CD4-positive, alpha-beta T cell treated with Interleukin-21 for 1 hour (primary cell): ENCODE data around the gene GPR35.
"Not testable (repeated sequence)": the region's sequence is repeated elsewhere in the genome, so short reads cannot be mapped to it uniquely, and the experiment has no call there.

Experiments
- DNase-seq: peaks from one replicate; pipeline ENCODE4 v3.0.0-alpha.2; 2020

Gene GPR35

DNA sequence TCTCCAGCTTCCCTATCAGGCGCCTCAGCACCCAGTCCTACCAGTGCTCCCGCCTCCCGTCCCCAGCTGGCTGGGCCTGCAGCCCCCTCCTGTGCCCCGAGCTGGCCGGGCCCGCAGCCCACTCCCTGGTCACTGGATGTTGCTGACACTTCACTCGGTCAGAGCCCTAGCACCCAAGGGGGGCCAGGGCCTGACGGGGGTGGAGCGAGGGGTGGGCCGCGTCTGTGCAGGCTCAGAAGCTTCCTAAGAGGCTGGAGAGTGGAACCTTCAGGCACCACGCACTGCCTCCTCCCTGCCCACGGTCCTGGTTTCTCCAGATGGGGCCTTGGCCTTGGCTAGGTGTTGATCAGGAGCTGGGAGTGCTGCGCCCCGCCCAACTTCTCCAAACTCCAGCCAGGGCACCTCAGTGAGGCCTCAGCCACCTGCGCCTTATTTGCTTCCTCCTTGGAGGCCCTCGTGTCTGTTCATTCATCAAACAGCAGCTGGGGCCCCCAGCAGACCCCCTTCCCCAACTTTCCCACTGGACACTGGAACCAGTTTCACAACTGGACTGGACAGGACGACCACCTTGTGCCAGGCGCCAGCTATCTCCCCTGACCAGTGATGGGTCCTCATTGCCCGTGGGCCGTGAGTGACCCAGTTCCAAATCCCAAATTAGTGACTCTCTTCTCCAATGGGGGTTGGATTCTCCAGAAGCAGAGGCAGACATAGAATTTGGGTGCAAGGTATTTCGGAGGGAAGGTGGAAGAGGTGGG, 22.0 kb upstream of the GPR35 start:
- DNase-seq, result no peak

DNA sequence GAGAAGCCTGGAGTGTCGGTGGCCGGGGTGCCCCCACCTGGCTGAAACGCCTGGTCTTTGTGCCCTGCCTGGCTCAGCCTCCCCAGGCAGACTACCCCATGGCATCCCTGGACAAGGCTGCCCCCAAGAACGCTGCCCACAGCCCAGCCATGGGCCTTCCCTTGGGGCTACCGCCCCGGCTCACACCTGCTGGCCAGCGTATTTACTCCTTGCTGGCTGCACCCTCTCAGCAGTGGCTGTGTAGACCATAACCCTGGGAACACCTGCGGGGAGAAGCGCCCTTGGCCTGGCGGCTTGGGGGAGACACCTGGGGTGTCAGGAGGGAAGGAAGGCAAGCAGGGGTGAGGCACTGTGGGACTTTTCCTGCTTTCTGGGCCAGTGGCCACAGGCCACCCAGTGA, 21.4 kb upstream of the GPR35 start:
- no peak for DNase-seq

DNA sequence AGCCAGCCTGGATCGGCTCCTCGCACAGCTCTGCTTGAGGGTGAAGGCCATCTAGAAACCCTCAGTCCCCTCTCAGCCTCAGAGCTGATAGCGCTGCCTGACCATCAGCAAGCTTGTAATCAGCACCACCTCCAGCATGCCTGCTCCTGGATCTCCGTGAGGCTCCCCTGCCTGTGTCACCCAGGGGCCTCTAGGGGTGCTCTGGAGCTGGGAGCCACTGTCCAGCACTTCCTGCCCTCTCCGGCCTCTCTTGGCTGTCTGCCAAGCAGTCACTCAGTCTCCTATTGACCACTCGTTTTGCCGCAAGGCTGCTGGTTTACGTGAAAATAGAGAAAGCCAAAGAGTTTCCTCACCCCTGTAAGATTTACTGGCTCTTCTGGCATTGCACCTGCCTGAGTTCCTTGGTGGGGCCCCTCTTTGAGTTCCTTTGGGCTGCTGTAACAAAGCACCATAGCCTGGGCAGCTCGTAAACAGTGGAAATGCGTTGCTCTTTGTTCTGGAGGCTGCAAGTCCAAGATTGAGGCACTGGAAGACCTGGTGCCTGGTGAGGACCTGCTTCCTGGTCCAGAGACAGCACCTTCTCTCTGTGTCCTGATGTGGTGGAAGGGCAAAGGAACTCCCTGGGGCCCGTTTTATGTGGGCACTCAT, 20.9 kb upstream of the GPR35 start:
- no peak for DNase-seq

DNA sequence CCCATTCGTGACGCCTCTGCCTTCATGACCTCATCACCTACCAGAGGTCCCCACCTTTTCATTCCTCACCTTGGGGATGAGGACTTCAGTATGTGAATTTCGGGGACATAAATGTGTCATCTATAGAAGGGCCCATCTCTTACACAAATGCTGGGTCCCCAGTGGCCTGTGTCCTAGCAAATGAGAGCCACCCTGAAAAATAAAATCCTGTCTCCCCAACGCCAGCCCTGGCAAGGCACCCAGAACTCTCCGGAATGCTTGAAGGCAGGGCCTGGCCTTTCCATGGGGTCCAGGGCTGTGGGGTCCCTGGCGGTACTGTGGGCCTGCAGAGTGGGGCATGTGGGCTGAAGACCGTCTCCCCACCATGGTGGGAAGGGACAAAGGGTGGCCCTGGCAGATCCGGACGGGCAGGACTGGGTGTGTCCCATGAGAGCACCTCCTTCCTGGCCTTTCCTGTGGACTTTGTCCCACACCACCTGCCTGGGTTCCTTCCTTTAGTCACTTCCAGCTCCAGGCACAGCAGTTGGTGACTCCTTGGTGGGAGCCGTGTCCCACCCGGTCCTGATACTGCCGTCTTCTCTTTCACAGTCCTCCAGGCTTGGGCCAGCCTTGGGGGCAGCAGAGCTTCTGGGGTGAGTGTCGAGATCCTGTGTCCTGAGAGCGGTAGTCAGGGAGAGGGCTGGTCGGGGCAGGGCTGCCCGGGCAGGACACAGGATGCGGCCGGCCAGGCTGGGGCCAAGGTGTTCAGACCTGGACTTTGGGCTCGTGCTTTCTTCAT, 20.2 kb upstream of the GPR35 start:
- DNase-seq, result no peak

DNA sequence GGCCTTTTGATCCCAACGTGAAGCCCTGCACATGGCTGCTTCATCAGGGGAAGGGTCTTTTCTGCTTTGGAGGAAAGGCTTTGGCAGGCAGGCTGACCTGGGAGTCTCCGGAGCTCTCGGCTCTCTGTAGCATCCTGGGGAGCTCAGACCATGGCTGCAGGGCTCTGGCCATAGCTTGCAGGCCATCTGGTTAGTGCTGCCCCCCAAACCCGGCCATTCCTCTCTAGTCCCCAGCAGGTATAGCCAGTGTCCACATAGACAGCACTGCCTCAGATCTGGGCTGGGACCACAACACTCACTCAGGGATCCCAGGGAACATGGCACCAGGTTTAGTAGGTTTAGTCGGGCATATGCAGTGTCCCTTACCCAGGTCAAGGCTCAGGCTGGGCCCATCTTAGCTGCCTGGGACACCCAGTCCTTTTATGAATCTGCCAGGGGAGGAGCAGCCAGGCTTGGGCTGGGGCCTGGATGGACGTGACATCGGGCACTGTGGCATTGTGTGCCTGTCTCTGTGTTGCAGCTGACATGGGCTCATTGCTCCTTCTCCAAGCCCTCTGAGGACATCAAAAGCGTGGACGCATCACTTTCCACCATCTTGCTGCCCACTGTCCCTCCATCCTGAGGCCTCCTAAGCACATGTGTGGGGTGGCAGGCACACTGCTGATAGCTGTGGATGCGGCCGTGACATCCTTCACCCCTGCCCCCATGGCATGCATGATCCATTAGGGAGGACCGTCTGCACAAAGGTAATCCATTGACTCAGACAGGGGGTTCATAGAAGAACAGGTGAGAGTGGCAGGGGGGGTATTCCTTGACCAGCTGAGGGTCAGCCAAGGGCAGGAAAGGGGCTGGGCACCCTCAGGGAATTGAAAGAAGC, 19.2 kb upstream of the GPR35 start:
- no peak for DNase-seq

DNA sequence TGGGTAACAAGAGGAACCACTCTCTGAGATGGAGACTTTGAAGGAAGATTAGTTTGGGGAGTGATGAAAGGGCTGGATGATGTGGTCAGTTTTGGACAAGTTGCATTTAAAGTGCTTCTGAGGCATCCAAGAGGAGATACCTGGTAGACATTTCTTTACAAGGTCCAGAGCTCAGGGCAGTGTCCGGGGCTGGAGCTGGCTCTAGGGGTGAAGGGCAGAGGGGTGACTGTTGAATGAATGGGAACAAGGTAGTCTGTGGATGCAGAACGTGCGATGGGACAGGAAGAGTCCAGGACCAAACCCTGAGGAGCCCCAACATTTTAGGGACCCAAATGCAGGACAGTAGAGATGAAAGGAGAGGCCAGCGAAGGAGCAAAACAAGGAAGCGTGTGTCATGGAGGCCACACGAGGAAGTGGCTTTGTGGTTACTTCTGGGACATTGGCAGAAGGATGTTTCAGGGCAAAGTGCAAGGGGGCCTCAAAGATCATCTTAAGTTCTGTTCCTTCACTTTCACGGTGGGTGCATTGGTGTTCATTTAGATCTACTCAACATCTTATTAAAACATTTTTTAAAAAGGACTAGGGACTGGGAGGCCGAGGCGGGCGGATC, 13.6 kb upstream of the GPR35 start:
- no peak for DNase-seq

DNA sequence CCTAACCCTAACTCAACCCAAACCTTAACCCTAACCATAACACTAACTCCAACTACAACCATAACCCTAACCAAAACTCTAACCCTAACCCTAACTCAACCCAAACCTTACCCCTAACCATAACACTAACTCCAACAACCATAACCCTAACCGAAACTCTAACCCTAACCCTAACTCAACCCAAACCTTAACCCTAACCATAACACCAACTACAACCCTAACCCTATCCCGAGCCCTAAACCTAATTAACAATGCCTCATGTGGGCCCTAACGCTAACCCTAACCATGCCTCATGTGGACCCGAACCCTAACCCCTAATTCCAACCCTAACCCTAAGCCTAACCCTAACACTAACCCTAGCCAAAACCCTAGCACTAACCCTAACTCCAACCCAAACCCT, 11.5 kb upstream of the GPR35 start:
- DNase-seq, result no peak

DNA sequence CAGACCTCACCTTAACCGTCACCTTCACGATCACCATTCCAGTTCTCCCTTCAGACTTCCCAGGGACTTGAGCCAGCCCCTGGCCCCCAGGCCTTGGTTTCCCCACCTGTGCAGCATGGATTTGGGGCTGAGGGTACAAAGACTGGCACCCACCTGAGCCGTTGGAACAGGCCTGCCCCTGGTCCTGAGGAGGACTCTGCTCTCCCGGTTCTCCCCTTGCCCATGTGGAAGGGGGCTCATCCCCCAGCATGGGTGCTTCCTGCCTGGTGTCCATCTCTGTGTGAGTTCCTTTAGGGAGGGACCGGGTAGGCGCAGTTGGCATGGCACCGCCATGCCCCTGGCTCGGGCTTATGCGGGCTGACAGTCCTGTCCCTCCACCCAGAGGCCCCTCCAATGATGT, 10.9 kb upstream of the GPR35 start:
- no peak for DNase-seq

DNA sequence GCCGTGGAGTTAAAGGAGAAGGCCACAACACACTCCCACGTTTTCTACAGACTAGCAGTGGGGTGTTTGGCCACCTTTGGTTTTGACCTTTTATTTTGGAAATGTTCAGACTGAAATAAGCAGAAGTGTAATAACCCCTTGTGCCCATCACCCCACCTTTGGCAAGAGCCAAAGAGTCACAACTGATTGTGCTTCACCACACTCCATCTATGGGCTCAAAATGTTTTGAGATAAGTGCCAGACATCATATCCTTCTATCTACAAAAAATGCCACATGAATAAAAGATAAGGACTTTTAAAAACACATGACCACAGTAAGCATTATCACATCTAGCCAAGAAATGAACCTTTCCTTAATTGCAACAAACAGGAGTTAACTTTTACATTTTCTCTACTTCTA, 9.9 kb upstream of the GPR35 start:
- no peak for DNase-seq

DNA sequence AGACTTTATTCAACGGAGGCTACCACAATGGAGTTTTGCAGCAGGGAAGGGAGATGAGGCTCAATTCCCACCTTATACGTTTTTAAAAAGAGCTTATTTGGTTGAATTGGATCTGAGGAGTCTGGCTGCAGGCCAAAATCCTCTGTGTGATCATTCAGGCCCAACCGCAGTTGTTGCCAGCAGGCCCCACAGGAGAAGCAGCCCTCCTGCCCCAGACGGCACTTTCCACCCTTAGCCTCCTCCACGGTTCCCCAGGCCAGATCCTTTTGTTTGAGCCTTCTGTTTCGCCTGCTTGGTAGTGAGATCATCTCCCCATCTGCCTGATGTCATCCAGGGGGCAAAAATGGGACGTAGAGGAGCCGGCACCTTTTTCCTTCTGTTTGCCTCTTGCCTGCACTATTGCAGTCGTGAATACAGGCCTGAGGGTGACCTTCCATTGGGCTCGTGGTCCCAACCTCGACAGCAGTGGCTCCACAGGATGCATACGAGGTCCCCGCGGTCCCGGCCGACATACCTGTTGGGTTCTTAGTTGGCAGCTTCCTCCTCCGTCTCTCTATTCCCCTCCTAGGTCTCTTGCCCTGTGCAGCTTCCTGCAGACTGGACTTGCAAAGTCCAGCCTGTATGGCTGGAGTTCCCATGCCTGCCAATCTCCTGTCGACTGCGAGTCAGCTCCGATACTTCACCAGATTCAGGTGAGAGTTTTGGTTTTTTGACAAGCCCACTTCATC, 9.3 kb upstream of the GPR35 start:
- DNase-seq, result no peak

DNA sequence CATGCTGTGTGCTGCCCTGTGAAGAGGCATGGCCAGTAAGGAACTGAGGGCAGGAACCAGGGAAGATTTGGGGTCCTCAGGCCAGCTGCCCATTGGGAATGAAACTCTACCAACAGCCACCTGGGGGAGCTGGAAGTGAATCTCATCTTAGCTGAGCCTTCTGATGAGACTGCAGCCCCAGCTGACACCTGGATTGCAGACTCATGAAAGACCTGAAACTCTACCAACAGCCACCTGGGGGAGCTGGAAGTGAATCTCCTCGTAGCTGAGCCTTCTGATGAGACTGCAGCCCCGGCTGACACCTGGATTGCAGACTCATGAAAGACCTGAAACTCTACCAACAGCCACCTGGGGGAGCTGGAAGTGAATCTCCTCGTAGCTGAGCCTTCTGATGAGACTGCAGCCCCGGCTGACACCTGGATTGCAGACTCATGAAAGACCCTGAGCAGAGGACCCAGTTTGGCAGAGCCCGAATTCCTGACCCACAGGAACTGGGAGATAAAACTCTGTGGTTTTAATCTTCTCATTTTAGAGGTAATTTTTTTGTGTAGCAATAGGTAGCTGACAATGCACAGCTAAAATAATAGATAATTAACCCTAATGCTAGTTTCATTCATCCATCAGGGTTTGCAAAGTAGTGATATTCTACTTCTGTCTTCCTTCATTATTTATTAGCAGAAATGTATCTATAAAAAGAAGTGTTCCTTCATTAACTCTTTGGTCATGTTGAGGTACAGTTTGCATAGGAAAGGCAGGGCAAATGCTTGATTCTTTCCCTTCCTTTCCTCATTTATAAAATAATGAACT, 8.2 kb upstream of the GPR35 start:
- DNase-seq, result not testable (repeated sequence)

DNA sequence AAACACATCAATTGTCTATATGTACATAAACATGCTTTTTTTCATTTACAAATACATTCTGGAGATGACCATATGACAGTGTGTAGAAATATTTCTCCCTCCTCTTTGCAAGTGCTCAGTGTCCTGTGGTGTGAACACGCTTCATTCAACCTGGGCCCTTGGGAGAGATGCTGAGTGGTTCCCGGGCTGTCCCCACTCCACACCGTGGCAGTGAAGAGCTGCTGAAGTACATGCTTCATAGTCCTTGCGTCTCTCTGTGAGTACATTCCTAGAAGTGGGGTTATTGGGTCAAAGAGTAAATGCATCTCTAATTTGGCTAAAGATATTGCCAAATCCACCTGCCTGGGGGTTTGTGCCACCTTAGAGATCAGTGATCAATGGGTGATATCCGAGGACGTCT, 6.5 kb upstream of the GPR35 start:
- DNase-seq, result no peak

DNA sequence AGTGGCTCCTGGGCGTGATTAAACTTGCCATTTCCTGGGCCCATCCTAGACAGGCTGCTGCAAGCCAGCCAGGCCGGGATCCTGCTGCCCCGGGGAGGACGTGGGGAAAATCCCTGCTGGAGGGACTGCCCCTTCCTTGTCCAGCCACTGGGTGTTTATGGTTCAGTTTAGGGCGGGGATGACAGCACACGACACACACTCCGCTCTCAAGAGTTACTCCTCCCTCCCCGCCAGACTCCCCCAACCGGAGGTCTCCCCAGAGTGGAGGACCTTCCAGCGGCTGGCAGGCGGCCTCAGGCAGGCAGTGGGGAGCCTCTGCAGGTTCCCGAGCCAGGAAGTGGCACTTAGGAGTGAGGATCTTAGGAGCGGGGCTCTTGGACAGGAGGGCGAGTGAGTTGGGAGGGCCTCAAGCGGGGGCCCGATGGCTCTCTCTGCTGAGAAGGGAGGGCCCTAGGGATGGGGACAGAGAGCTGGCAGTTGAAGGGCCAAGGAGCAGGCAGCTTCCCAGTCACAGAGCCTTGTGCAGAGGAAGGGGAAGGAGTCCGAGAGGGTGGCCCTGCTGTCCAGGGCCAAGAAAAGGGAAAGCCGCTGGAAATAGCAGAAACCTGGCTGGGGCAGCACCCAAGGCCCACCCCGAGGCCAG, 5.7 kb upstream of the GPR35 start:
- no peak for DNase-seq

DNA sequence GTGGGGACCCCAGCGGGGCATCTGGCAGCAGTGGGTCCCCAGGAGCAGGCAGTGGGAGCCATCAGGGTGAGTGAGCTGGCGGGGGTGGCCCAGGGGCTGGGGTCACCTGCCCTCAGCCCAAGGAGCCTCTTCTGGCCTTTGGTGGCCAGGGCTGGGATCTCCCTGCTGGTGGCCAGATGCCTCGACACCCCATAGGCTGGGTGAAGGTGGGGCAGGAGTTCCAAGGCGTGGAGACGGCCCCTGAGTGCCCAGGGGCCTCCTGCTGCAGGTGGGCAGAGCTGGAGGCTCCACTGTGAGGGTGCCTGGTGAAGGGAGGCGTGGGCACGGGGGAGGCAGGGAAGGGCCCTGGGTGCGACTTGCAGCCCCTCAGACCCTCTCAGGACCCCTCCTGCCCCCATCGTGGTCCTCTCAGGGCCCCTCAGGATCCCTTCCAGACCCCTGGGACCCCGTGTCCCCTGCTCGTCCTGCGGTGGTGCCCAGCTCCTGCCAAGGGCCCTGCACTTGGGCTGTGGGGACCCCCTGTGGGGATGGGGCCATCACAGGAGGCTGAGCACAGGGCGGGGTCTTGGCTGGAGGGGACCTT, 5.0 kb upstream of the GPR35 start:
- DNase-seq, result no peak

DNA sequence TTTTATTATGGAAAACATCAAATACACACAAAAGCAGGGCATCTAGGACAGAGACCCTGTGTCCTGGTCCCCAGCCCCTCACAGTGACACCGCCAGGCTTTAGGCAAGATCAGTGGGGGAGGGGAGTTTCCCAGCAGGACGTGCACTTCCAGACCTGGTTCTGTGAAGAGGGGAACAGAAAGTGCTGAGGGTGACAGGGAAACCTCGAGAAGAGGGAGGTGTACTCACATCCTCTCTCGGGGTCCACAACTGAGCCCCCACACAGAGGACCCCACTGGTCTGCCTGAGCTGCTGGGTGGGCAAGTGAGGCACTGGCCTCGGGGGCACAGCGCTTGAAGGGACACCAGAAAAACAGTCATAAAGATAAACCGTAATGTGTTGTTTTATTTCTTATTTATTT, 4.4 kb upstream of the GPR35 start:
- DNase-seq, result no peak

DNA sequence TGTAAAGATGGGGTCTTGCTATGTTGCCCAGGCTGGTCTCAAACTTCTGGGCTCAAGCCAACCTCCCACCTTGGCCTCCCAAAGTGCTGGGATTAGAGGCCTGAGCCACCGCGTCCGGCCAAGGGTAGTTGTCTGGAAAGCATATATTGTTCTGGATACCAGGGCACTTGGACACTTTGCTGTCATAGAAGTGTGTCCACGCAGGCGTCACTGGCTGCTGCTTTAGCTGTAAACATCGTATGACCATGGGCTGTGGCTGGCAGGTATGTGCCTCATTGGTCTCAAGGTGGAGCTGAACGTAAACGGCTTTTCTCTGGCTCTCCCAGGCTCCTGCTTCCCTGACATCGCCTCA, 3.2 kb upstream of the GPR35 start:
- no peak for DNase-seq

DNA sequence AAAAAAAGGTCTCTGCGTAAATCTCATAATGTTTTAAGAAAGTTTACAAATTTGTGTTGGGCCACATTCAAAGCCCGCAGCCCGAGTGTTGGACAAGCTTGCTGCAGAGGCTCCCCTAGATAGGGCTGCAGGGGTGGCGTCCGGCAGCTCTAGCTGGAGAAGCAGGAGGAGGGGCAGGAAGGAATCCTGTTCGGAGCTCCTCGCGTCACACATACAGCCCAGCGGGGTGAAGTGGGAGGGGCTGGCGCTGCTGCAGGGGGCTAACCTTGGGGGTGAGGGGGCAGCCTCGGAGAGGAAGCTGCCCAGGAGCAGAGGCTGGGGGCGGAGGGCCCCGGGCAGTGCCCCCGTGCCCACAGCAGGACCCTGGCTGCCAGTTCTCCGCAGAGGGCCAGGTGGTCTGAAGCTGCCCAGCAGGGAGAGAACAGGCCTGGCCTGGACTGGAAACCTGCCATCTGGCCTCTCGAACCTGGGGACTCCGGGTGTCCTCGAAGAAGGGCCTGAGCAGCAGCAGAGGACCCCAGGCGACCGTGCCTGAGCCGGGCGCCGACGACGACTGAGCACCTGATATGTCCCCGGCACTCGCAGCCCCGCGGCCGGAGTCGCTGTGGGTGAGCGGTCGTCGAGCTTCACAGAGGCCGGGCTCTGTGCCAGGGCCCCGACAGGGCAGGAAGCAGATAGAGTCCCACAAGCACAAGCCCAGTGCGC, 2.6 kb upstream of the GPR35 start:
- peak; percentile 58 for DNase-seq

DNA sequence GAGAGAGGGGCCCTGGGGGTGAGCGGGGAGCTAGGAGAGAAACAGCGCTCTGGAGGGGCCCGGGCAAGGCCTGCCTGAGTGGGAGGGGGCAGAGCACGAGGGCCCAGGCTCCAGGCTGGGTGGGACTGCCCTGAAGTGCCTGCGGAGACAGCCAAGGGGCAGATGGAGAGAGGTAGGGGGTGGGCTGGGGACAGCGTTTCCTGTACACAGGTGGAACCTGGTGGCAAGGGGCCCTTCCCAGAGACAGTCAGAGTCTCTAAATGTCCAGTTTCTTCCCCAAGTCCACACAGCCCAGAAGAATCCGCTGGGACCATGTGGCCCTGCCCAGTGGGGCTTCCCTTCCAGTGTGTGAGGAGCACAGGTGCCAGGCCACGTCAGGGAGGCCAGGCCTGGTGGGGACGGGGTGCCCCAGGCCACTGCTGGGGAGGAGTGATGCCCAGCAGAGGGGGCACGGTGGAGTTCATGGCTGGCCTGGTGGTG, 1.7 kb upstream of the GPR35 start:
- no peak for DNase-seq
